BLaER1 treated with 17β-estradiol and CSF1 and Interleukin-3, amounts not matched to agents 10 nM and 100 nM (cell line): ENCODE data around the gene OCEL1.
"Not testable (repeated sequence)": the region's sequence is repeated elsewhere in the genome, so short reads cannot be mapped to it uniquely, and the experiment has no call there.

Experiments
- H3K27ac ChIP-seq, 11 experiments: shearing (Covaris generic); formaldehyde crosslinking; 2 replicates each; pipeline ENCODE4 v1.8.1; 2022
- H3K27me3 ChIP-seq, 11 experiments: shearing (Covaris generic); formaldehyde crosslinking; 2 replicates each; pipeline ENCODE4 v1.8.1; 2022
- H3K36me3 ChIP-seq, 11 experiments: shearing (Covaris generic); formaldehyde crosslinking; 2 replicates each; pipeline ENCODE4 v1.8.1; 2022
- H3K4me1 ChIP-seq, 10 experiments: shearing (Covaris generic); formaldehyde crosslinking; 2 replicates each; pipeline ENCODE4 v1.8.1; 2022
- H3K4me2 ChIP-seq, 11 experiments: shearing (Covaris generic); formaldehyde crosslinking; 2 replicates each; pipeline ENCODE4 v1.8.1; 2022
- H3K4me3 ChIP-seq, 10 experiments: shearing (Covaris generic); formaldehyde crosslinking; 2 replicates each; pipeline ENCODE4 v1.8.1; 2022
- H3K9ac ChIP-seq, 11 experiments: shearing (Covaris generic); formaldehyde crosslinking; 2 replicates each; pipeline ENCODE4 v1.8.1; 2022
- H3K9me3 ChIP-seq, 11 experiments: shearing (Covaris generic); formaldehyde crosslinking; replicated peaks in 1 of 11; 2 replicates each; pipeline ENCODE4 v1.8.1; 2022
- H4K20me1 ChIP-seq, 11 experiments: shearing (Covaris generic); formaldehyde crosslinking; 2 replicates each; pipeline ENCODE4 v1.8.1; 2022
- Cebpa-rat ChIP-seq, 11 experiments: shearing (Covaris generic); IDR thresholded peaks; 2 replicates each; pipeline ENCODE4 v1.8.1; 2022

Gene OCEL1

GRCh38 chr19:17226002-17226933 lies at the start of gene OCEL1:
TSS of gene OCEL1 (plus strand) at chr19:17226226. CDS start at chr19:17226248, 22 bp downstream.
- H3K9me3 ChIP-seq, result no peaks in the 10 kb centered on the region
- peaks cover 18 to 41% (median 29%) of the 10 kb centered on the region in 10 experiments for H3K4me1 ChIP-seq
- H3K9ac ChIP-seq, result peak within 1 kb of the TSS; percentile 79 to 88 (median 84)
- H4K20me1 ChIP-seq, result peaks cover 0 to 31% (median 0%) of the 10 kb centered on the region in 11 experiments; a peak in 9 of 22 replicates
- peak within 1 kb of the TSS; percentile 60 to 80 (median 72) for H3K4me3 ChIP-seq
- H3K27ac ChIP-seq, result peak within 1 kb of the TSS; percentile 52 to 85 (median 77)
- peaks cover 16 to 29% (median 21%) of the 10 kb centered on the region in 11 experiments for H3K36me3 ChIP-seq
- peak within 1 kb of the TSS; percentile 86 to 99 (median 96) for H3K4me2 ChIP-seq
- peak in 4 of 11 experiments; percentile 25 to 53 (median 42); a peak in 2 of 22 replicates for TF ChIP-seq Cebpa-rat (IDR thresholded peaks at IDR 0.05)
- H3K27me3 ChIP-seq, result no peaks in the 10 kb centered on the region

DNA sequence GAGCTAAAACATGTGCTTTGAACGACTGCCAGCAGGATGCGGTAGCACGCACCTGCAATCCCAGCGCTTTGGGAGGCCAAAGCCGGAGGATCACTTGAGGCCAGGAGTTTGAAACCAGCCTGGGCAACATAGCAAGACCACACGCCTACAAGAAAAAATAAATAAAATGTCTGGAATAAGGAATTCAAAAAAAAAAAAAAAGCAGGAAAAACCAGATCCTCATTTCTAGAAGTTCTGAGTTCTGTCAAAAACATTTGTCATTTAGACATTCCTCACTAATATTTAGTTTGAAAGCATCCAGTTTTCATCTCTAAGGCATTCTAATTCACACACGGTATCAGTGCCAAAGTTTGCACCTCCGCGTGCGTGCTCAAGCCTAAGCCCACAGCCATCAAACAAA lies 47.7 kb upstream of the OCEL1 start:
- Histone ChIP-seq H3K4me3 (no peak overlapping the region), H4K20me1 (peaks cover 0 to 30% (median 0%) of the 10 kb centered on the region in 11 experiments; a peak in 6 of 22 replicates), H3K27ac (no peak overlapping the region), H3K9ac (no peak overlapping the region), H3K4me1 (peaks cover 17 to 30% (median 22%) of the 10 kb centered on the region in 10 experiments), H3K9me3 (no peaks in the 10 kb centered on the region), H3K4me2 (no peak overlapping the region), H3K36me3 (peaks cover 78 to 96% (median 89%) of the 10 kb centered on the region in 11 experiments), H3K27me3 (no peaks in the 10 kb centered on the region)
- no peak for TF ChIP-seq Cebpa-rat (IDR thresholded peaks at IDR 0.05)

- Histone ChIP-seq H3K36me3 (peaks cover 57 to 84% (median 70%) of the 10 kb centered on the region in 11 experiments), H3K4me3 (no peak overlapping the region), H3K9me3 (no peaks in the 10 kb centered on the region), H3K4me1 (peaks cover 39 to 50% (median 46%) of the 10 kb centered on the region in 10 experiments), H3K27ac (no peak overlapping the region), H3K27me3 (no peaks in the 10 kb centered on the region), H4K20me1 (peaks cover 0 to 18% (median 0%) of the 10 kb centered on the region in 11 experiments; a peak in 5 of 22 replicates), H3K9ac (no peak overlapping the region), H3K4me2 (no peak overlapping the region)
- TF ChIP-seq Cebpa-rat (IDR thresholded peaks at IDR 0.05), result no peak
Measured at GRCh38 chr19:17180997-17181702, 44.9 kb upstream of the OCEL1 start.

- H3K9me3 ChIP-seq, result no peaks in the 10 kb centered on the region
- peak overlapping the region; percentile 63 to 82 (median 77) for H3K9ac ChIP-seq
- peak overlapping the region; percentile 72 to 90 (median 83); a peak in 21 of 22 replicates for H3K27ac ChIP-seq
- H3K4me2 ChIP-seq, result peak overlapping the region; percentile 85 to 99 (median 96)
- H3K4me3 ChIP-seq, result peak overlapping the region; percentile 31 to 58 (median 44); a peak in 19 of 20 replicates
- no peaks in the 10 kb centered on the region for H3K27me3 ChIP-seq
- H3K4me1 ChIP-seq, result peaks cover 39 to 50% (median 47%) of the 10 kb centered on the region in 10 experiments
- no peak for TF ChIP-seq Cebpa-rat (IDR thresholded peaks at IDR 0.05)
- peaks cover 57 to 84% (median 70%) of the 10 kb centered on the region in 11 experiments for H3K36me3 ChIP-seq
- H4K20me1 ChIP-seq, result peaks cover 0 to 3% (median 0%) of the 10 kb centered on the region in 11 experiments; a peak in 2 of 22 replicates
Measured at GRCh38 chr19:17183271-17183761, 42.7 kb upstream of the OCEL1 start.

DNA sequence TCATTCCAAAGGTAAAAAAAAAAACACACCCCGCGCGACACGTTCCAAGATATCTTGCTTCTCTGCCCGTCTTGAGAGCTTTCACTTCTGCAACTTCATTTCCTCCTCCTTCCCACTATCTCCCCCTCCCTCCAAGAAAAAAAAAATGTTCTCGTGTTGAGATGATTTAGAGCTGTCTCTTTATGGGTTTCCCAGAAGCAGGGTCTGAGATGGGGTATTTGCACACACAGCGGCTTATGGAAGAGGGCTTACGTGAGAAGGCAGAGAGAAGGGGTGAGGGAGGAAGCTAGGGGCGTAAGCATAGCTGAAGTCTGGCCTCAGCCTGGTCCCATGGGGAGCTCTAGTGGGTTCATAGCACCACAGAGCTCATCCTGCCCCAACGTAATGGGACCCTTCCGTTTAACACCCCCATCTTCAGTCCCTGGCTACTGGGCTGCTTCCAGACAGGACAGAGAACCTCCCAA lies 42.1 kb upstream of the OCEL1 start:
- Histone ChIP-seq H3K27me3 (no peaks in the 10 kb centered on the region), H3K9ac (peak overlapping the region; percentile 63 to 82 (median 77); a peak in 21 of 22 replicates), H4K20me1 (peaks cover 0 to 3% (median 0%) of the 10 kb centered on the region in 11 experiments; a peak in 3 of 22 replicates), H3K4me1 (peaks cover 39 to 49% (median 46%) of the 10 kb centered on the region in 10 experiments), H3K36me3 (peaks cover 57 to 84% (median 70%) of the 10 kb centered on the region in 11 experiments), H3K4me2 (peak overlapping the region; percentile 85 to 99 (median 96)), H3K27ac (peak overlapping the region; percentile 72 to 90 (median 83); a peak in 21 of 22 replicates), H3K4me3 (peak overlapping the region; percentile 31 to 58 (median 44)), H3K9me3 (no peaks in the 10 kb centered on the region)
- peak in 3 of 11 experiments; percentile 18 to 86 (median 40); a peak in 2 of 22 replicates for TF ChIP-seq Cebpa-rat (IDR thresholded peaks at IDR 0.05)

GRCh38 chr19:17184371-17184841 lies 41.6 kb upstream of the OCEL1 start:
- TF ChIP-seq Cebpa-rat (IDR thresholded peaks at IDR 0.05), result 0 out of 22 replicates have a peak, but pooled peaks of 1 of the 11 experiments have one; percentile 7
- H3K27me3 ChIP-seq, result no peaks in the 10 kb centered on the region
- peaks cover 39 to 49% (median 45%) of the 10 kb centered on the region in 10 experiments for H3K4me1 ChIP-seq
- peak overlapping the region; percentile 63 to 82 (median 77); a peak in 21 of 22 replicates for H3K9ac ChIP-seq
- H3K36me3 ChIP-seq, result peaks cover 60 to 84% (median 70%) of the 10 kb centered on the region in 11 experiments
- H3K4me3 ChIP-seq, result peak overlapping the region; percentile 31 to 58 (median 44); a peak in 19 of 20 replicates
- no peaks in the 10 kb centered on the region for H3K9me3 ChIP-seq
- H3K27ac ChIP-seq, result peak overlapping the region; percentile 72 to 90 (median 83); a peak in 21 of 22 replicates
- H3K4me2 ChIP-seq, result peak overlapping the region; percentile 85 to 99 (median 96)
- peaks cover 0 to 7% (median 0%) of the 10 kb centered on the region in 11 experiments; a peak in 3 of 22 replicates for H4K20me1 ChIP-seq

GRCh38 chr19:17185590-17185989 lies 40.4 kb upstream of the OCEL1 start:
- H3K4me1 ChIP-seq, result peaks cover 39 to 49% (median 45%) of the 10 kb centered on the region in 10 experiments
- H3K27me3 ChIP-seq, result no peaks in the 10 kb centered on the region
- peaks cover 64 to 84% (median 73%) of the 10 kb centered on the region in 11 experiments for H3K36me3 ChIP-seq
- no peak overlapping the region for H3K4me3 ChIP-seq
- TF ChIP-seq Cebpa-rat (IDR thresholded peaks at IDR 0.05), result no peak
- peak overlapping the region in 7 of 11 experiments; percentile 1 to 97 (median 38); a peak in 9 of 22 replicates for H3K4me2 ChIP-seq
- H4K20me1 ChIP-seq, result peaks cover 0 to 7% (median 0%) of the 10 kb centered on the region in 11 experiments; a peak in 3 of 22 replicates
- peak overlapping the region in 3 of 11 experiments; percentile 37 to 47 (median 38); a peak in 4 of 22 replicates for H3K9ac ChIP-seq
- no peaks in the 10 kb centered on the region for H3K9me3 ChIP-seq
- peak overlapping the region in 5 of 11 experiments; percentile 5 to 88 (median 41); a peak in 10 of 22 replicates for H3K27ac ChIP-seq

DNA sequence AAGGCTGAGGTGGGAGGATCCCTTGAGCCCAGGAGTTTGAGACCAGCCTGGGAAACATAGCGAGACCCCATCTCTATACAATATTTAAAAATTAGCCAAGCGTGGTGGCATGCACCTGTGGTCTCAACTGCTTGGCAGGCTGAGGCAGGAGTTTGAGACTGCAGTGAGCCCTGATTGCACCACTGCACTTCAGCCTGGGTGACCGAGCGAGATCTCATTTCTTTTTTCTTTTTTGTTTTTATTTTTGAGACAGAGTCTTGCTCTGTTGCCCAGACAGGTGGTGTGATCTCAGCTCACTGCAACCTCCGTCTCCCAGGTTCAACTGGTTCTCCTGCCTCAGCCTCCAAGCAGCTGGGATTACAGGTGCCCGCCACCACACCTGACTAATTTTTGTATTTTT lies 34.3 kb upstream of the OCEL1 start:
- not testable (repeated sequence) for H3K27me3 ChIP-seq, H3K9me3 ChIP-seq, H3K4me3 ChIP-seq
- Histone ChIP-seq H3K27ac (0 out of 22 replicates have a peak overlapping the region, but pooled peaks of 1 of the 11 experiments have one; percentile 15), H3K4me2 (peak overlapping the region in 5 of 11 experiments; percentile 18 to 31 (median 26); a peak in 5 of 22 replicates), H3K4me1 (peaks cover 0 to 14% (median 3%) of the 10 kb centered on the region in 10 experiments; a peak in 9 of 20 replicates), H3K36me3 (peaks cover 90 to 98% (median 96%) of the 10 kb centered on the region in 11 experiments), H4K20me1 (peaks cover 0 to 47% (median 0%) of the 10 kb centered on the region in 11 experiments; a peak in 7 of 22 replicates), H3K9ac (0 out of 22 replicates have a peak overlapping the region, but pooled peaks of 1 of the 11 experiments have one; percentile 15)
